ENCODE results near the gene TRIM26.

GRCh38 chr6:30157999-30158398 is 55.2 kb downstream of the TRIM26 start:
- no peak for TF ChIP-seq CTCF (IDR thresholded peaks at IDR 0.05 in 4 of 5, conservative IDR thresholded peaks at IDR 0.05 in 1 of 5)
- no peak for TF ChIP-seq POLR2A (IDR thresholded peaks at IDR 0.05)

Measured in gastrocnemius medialis (tissue), 4 donors.